Stimulated activated CD8-positive, alpha-beta memory T cell treated with anti-CD3 and anti-CD28 coated beads, Interleukin-15, amount 100 ng/mL, for 48 hours (primary cell): ENCODE results near the gene ZNF32.
A peak's percentile ranks its signal among the peaks of the same experiment; 100 is the strongest.

ENCODE experiments used
- DNase-seq, 2 donors: peaks; one replicate each; pipeline ENCODE4 v3.0.0-alpha.2; 2020; ENCODE audit warnings: low read depth in 2 of 2

The ZNF32 gene

GRCh38 chr10:43648398-43649184 is at the start of gene ZNF32:
Gene ZNF32 (minus strand): TSS chr10:43648881. CDS start chr10:43646133, 2,748 bp downstream.
- DNase-seq, result peak; percentile 70 to 78

- DNase-seq, result no peak
These were observed 49.5 kb upstream of the ZNF32 start for GRCh38 chr10:43698156-43698555.

GRCh38 chr10:43696909-43697483 is 48.3 kb upstream of the ZNF32 start:
- no peak for DNase-seq

- DNase-seq, result no peak
These were observed 47.0 kb upstream of the ZNF32 start for GRCh38 chr10:43695730-43696129.

GRCh38 chr10:43695321-43695720 is 46.6 kb upstream of the ZNF32 start:
- no peak for DNase-seq

GRCh38 chr10:43694526-43694925 is 45.8 kb upstream of the ZNF32 start:
- no peak for DNase-seq

- DNase-seq, result no peak
These were observed 44.9 kb upstream of the ZNF32 start for GRCh38 chr10:43693602-43694001.

- no peak for DNase-seq
These were observed 43.6 kb upstream of the ZNF32 start for GRCh38 chr10:43692051-43692825.

- no peak for DNase-seq
These were observed 42.8 kb upstream of the ZNF32 start for GRCh38 chr10:43691485-43691884.

GRCh38 chr10:43689955-43690771 is 41.5 kb upstream of the ZNF32 start:
- DNase-seq, result peak; percentile 72 to 80

GRCh38 chr10:43689618-43689954 is 40.9 kb upstream of the ZNF32 start:
- DNase-seq, result no peak

- no peak for DNase-seq
These were observed 40.4 kb upstream of the ZNF32 start for GRCh38 chr10:43689007-43689491.

GRCh38 chr10:43688348-43688892 is 39.7 kb upstream of the ZNF32 start:
- no peak for DNase-seq

- no peak for DNase-seq
These were observed 38.7 kb upstream of the ZNF32 start for GRCh38 chr10:43687373-43687772.

GRCh38 chr10:43686414-43686813 is 37.7 kb upstream of the ZNF32 start:
- no peak for DNase-seq

GRCh38 chr10:43685744-43686143 is 37.1 kb upstream of the ZNF32 start:
- no peak for DNase-seq

GRCh38 chr10:43684292-43684559 is 35.5 kb upstream of the ZNF32 start:
- DNase-seq, result no peak

GRCh38 chr10:43683451-43684291 is 35.0 kb upstream of the ZNF32 start:
- DNase-seq, result no peak

GRCh38 chr10:43682956-43683355 is 34.3 kb upstream of the ZNF32 start:
- no peak for DNase-seq

GRCh38 chr10:43681721-43682120 is 33.0 kb upstream of the ZNF32 start:
- DNase-seq, result no peak

GRCh38 chr10:43681220-43681619 is 32.5 kb upstream of the ZNF32 start:
- no peak for DNase-seq
